Neural progenitor cell (in vitro differentiated cells): ENCODE data around the gene PDGFD.

ENCODE experiments used
- EZH2 ChIP-seq: fragments of 200-600 bp; sonication (generic); IDR thresholded peaks from 2 replicates; pipeline ENCODE4 v1.6.1; 2017; ENCODE audit warnings: antibody characterized with exemption, mild to moderate bottlenecking, moderate library complexity
- EZH2phosphoT487 ChIP-seq: fragments of 200-600 bp; sonication (generic); IDR thresholded peaks from 2 replicates; pipeline ENCODE4 v1.6.1; 2017; ENCODE audit warnings: antibody characterized with exemption
- TF ChIP-seq, protein P1 (sequence below): fragments of 200-600 bp; sonication (generic); IDR thresholded peaks from 2 replicates; pipeline ENCODE4 v1.5.1; 2017; ENCODE audit warnings: antibody characterized with exemption, mild to moderate bottlenecking

- TF ChIP-seq, protein P1, sequence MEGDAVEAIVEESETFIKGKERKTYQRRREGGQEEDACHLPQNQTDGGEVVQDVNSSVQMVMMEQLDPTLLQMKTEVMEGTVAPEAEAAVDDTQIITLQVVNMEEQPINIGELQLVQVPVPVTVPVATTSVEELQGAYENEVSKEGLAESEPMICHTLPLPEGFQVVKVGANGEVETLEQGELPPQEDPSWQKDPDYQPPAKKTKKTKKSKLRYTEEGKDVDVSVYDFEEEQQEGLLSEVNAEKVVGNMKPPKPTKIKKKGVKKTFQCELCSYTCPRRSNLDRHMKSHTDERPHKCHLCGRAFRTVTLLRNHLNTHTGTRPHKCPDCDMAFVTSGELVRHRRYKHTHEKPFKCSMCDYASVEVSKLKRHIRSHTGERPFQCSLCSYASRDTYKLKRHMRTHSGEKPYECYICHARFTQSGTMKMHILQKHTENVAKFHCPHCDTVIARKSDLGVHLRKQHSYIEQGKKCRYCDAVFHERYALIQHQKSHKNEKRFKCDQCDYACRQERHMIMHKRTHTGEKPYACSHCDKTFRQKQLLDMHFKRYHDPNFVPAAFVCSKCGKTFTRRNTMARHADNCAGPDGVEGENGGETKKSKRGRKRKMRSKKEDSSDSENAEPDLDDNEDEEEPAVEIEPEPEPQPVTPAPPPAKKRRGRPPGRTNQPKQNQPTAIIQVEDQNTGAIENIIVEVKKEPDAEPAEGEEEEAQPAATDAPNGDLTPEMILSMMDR, result no peak
- no peak for TF ChIP-seq EZH2phosphoT487
- no peak for TF ChIP-seq EZH2
Measured at GRCh38 chr11:104003491-104003890, 160.5 kb downstream of the PDGFD start.
